OCI-LY3 (cell line): ENCODE data around the gene RIPPLY3.

Experiments
- H2AFZ ChIP-seq: fragments of 200-600, 300-600 bp; shearing (Covaris generic); 2 replicates; pipeline ENCODE4 v1.6.0; 2014; ENCODE audit warnings: antibody characterized with exemption, low read depth, low read length
- H3K27ac ChIP-seq: fragments of 200-600, 300-600 bp; sonication (generic); 2 replicates; pipeline ENCODE4 v1.5.1; 2014; ENCODE audit warnings: mild to moderate bottlenecking, low read length, moderate library complexity, mixed read lengths
- H3K27me3 ChIP-seq: fragments of 200-600, 300-600 bp; sonication (generic); 2 replicates; pipeline ENCODE4 v1.6.1; 2014; ENCODE audit warnings: low read depth, low read length, mixed read lengths
- H3K36me3 ChIP-seq: fragments of 200-600, 300-600 bp; sonication (generic); replicated peaks from 2 replicates; pipeline ENCODE3; 2014; ENCODE audit warnings: low read depth, low read length, mixed read lengths
- H3K4me1 ChIP-seq: fragments of 300-600, 200-600 bp; sonication (generic); 2 replicates; pipeline ENCODE4 v1.6.1; 2014; ENCODE audit warnings: low read length, mixed read lengths
- H3K4me2 ChIP-seq: fragments of 200-600, 300-600 bp; sonication (generic); 2 replicates; pipeline ENCODE4 v1.6.1; 2014; ENCODE audit warnings: low read length, mixed read lengths
- H3K4me3 ChIP-seq: fragments of 300-600, 200-600 bp; sonication (generic); 2 replicates; pipeline ENCODE4 v1.5.1; 2014; ENCODE audit warnings: antibody characterized with exemption, mild to moderate bottlenecking, low read length, moderate library complexity
- H3K79me2 ChIP-seq: fragments of 300-600, 200-600 bp; shearing (Covaris generic); 2 replicates; pipeline ENCODE4 v1.6.1; 2014; ENCODE audit warnings: mild to moderate bottlenecking, low read length, mixed read lengths
- H3K9ac ChIP-seq: fragments of 300-600, 200-600 bp; shearing (Covaris generic); 2 replicates; pipeline ENCODE4 v1.6.0; 2014; ENCODE audit warnings: mild to moderate bottlenecking, low read length, moderate library complexity
- H3K9me3 ChIP-seq: fragments of 200-600, 300-600 bp; shearing (Covaris generic); 2 replicates; pipeline ENCODE4 v1.6.1; 2014; ENCODE audit warnings: low read length, mixed read lengths; ENCODE audit not compliant: insufficient read depth
- H4K20me1 ChIP-seq: fragments of 200-600, 300-600 bp; sonication (generic); 2 replicates; pipeline ENCODE4 v1.6.1; 2016; ENCODE audit warnings: low read length, mixed read lengths; ENCODE audit not compliant: insufficient read depth
- EZH2phosphoT487 ChIP-seq: fragments of 200-600 bp; shearing (Covaris generic); IDR thresholded peaks from 2 replicates; pipeline ENCODE4 v1.6.1; 2018; ENCODE audit warnings: antibody characterized with exemption, mixed run types, low read depth
- TF ChIP-seq, protein P1 (sequence below): fragments of 200-600, 300-600 bp; sonication (generic); IDR thresholded peaks from 2 replicates; pipeline ENCODE4 v1.5.1; 2014; ENCODE audit warnings: antibody characterized with exemption, low read length, low read depth

The RIPPLY3 gene

GRCh38 chr21:36966066-36966820, 40.3 kb upstream of the RIPPLY3 start, which contains the start of gene HLCS:
Gene HLCS (minus strand): TSS chr21:36966669. CDS start chr21:36966638, 31 bp downstream.
- H2AFZ ChIP-seq, result peak within 1 kb of the TSS; percentile 58; the same call in 1 of the 2 replicates
- H3K4me1 ChIP-seq, result peaks cover 12% of the 10 kb centered on the region
- H3K4me2 ChIP-seq, result peak within 1 kb of the TSS; percentile 89
- H3K27me3 ChIP-seq, result no peaks in the 10 kb centered on the region
- H3K4me3 ChIP-seq, result peak within 1 kb of the TSS; percentile 96
- H3K36me3 ChIP-seq, result no peaks in the 10 kb centered on the region
- no peaks in the 10 kb centered on the region for H3K9me3 ChIP-seq
- H3K9ac ChIP-seq, result peak within 1 kb of the TSS; percentile 93
- no peaks in the 10 kb centered on the region for H4K20me1 ChIP-seq
- H3K27ac ChIP-seq, result peak within 1 kb of the TSS; percentile 37; the same call in 1 of the 2 replicates
- H3K79me2 ChIP-seq, result no peaks in the 10 kb centered on the region
- no peak for TF ChIP-seq EZH2phosphoT487
- TF ChIP-seq, protein P1, sequence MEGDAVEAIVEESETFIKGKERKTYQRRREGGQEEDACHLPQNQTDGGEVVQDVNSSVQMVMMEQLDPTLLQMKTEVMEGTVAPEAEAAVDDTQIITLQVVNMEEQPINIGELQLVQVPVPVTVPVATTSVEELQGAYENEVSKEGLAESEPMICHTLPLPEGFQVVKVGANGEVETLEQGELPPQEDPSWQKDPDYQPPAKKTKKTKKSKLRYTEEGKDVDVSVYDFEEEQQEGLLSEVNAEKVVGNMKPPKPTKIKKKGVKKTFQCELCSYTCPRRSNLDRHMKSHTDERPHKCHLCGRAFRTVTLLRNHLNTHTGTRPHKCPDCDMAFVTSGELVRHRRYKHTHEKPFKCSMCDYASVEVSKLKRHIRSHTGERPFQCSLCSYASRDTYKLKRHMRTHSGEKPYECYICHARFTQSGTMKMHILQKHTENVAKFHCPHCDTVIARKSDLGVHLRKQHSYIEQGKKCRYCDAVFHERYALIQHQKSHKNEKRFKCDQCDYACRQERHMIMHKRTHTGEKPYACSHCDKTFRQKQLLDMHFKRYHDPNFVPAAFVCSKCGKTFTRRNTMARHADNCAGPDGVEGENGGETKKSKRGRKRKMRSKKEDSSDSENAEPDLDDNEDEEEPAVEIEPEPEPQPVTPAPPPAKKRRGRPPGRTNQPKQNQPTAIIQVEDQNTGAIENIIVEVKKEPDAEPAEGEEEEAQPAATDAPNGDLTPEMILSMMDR, result no peak

DNA sequence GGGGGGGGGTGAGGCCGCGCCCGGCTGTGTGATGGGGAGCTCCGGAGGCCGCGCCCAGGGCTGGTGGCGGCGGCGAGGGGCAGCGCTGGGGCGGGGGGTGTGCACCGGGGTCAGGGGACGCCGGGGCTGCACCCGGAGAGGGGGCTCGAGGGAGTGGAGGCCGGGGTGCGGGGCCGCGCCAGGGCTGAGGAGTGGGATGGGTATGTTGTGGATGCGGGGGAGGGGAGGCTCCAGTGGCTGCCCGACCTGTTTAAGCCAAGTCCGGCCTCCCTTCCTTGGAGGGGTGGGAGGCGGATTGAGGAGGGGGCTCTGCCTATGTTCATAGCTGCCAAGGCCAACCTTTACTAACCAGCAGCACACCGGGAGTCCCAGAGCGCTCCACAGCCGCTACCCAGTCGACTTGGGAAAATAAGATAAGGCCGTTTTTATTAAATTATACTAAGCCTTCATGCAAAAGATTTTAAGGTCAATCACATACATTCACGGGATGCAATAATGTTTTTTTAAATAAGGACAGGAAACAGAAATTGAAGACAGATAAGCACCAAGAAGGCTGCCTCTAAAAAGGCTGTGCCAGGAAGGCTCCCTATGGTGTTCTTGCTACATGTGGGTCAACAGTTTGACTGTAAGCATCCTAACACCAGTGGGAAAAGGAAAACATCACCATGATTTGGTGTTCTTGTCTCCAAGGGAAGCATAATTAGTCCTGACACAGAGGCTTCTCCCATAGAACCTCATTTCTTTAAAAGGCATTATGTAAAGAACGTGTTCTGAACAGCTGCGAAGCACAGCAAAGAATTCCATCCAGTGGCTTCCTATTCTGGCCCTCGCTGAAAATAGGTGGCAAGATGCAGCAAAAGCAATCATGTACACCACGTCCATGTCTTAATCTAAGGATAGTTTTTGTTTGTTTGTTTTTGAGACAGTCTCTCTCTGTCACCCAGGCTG, 39.4 kb upstream of the RIPPLY3 start:
- no peaks in the 10 kb centered on the region for H3K79me2 ChIP-seq
- H2AFZ ChIP-seq, result peak overlapping the region; percentile 40; the same call in 1 of the 2 replicates
- H3K36me3 ChIP-seq, result no peaks in the 10 kb centered on the region
- no peaks in the 10 kb centered on the region for H3K27me3 ChIP-seq
- peak overlapping the region; percentile 79 for H3K9ac ChIP-seq
- H3K9me3 ChIP-seq, result no peaks in the 10 kb centered on the region
- TF ChIP-seq, protein P1, result no peak
- no peak for TF ChIP-seq EZH2phosphoT487
- H3K4me3 ChIP-seq, result peak overlapping the region; percentile 87
- H3K27ac ChIP-seq, result 0 out of 2 replicates have a peak overlapping the region, but pooled peaks have one; percentile 13
- peaks cover 12% of the 10 kb centered on the region for H3K4me1 ChIP-seq
- no peaks in the 10 kb centered on the region for H4K20me1 ChIP-seq
- peak overlapping the region; percentile 86 for H3K4me2 ChIP-seq

- H3K36me3 ChIP-seq, result no peaks in the 10 kb centered on the region
- H4K20me1 ChIP-seq, result no peaks in the 10 kb centered on the region
- H3K4me3 ChIP-seq, result no peak overlapping the region
- H3K27ac ChIP-seq, result no peak overlapping the region
- H3K9me3 ChIP-seq, result no peaks in the 10 kb centered on the region
- no peaks in the 10 kb centered on the region for H3K79me2 ChIP-seq
- no peak overlapping the region for H3K9ac ChIP-seq
- no peaks in the 10 kb centered on the region for H3K27me3 ChIP-seq
- TF ChIP-seq, protein P1, result no peak
- TF ChIP-seq EZH2phosphoT487, result no peak
- peaks cover 12% of the 10 kb centered on the region for H3K4me1 ChIP-seq
- H3K4me2 ChIP-seq, result no peak overlapping the region
- H2AFZ ChIP-seq, result no peak overlapping the region
Observed at GRCh38 chr21:36968414-36968813, 38.1 kb upstream of the RIPPLY3 start.

DNA sequence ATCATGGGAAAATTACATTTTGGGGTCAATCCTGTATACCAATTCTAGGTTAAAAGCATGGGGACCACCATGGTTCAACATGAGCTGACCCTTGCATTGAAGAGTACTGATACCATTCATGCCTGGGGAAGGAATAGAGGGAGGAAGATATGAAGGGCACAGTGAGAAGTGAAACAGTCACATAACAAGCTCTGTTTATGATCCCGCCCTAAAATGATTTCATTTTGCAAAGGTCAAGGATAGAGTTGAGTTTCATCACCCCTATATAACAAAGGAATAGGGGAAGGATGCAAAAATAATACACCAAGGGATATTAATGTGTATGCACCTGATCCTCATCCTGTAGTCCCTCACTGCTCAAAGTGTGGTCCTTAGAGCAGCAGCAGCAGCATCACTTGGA, 37.5 kb upstream of the RIPPLY3 start:
- H3K4me2 ChIP-seq, result no peak overlapping the region
- no peaks in the 10 kb centered on the region for H3K36me3 ChIP-seq
- peaks cover 12% of the 10 kb centered on the region for H3K4me1 ChIP-seq
- H3K27me3 ChIP-seq, result no peaks in the 10 kb centered on the region
- H3K27ac ChIP-seq, result no peak overlapping the region
- H3K79me2 ChIP-seq, result no peaks in the 10 kb centered on the region
- no peak for TF ChIP-seq EZH2phosphoT487
- TF ChIP-seq, protein P1, result no peak
- H2AFZ ChIP-seq, result no peak overlapping the region
- no peak overlapping the region for H3K9ac ChIP-seq
- no peaks in the 10 kb centered on the region for H3K9me3 ChIP-seq
- H3K4me3 ChIP-seq, result no peak overlapping the region
- H4K20me1 ChIP-seq, result no peaks in the 10 kb centered on the region
